IMR-90 (cell line): Measurements from ENCODE around the gene CSNK1G2. TPM values are rescaled to one million over a fixed set of nuclear protein-coding genes. Genes with fewer than 3 reads are reported as not detected.

Experiments used
- ATAC-seq: fragments of 200-7000 bp; cut with Tn5 transposase; 2 replicates; pipeline ENCODE4 v1.9.1; 2020; ENCODE audit warnings: low read depth, mild to moderate bottlenecking, moderate library complexity
- BruUV-seq: library from RNA; stranded (reverse); fragments of 400-500 nt; replicated peaks from 2 replicates; lab custom pipeline; 2021; lab: Mats Ljungman, UMichigan
- CTCF ChIA-PET: fragments of 300-600 bp; formaldehyde crosslinking; extraction: SDS; loops from one replicate; lab custom pipeline; 2021; ENCODE audit warnings: antibody characterized with exemption; lab: Yijun Ruan, JAX
- POLR2A ChIA-PET: fragments of 300-600 bp; sonication (Branson Sonifier 250); formaldehyde crosslinking; loops from one replicate; lab custom pipeline; 2022; ENCODE audit warnings: antibody characterized with exemption; ENCODE audit not compliant: unreplicated experiment; lab: Charles Lee
- DNase-seq: peaks from one replicate; pipeline ENCODE4 v3.0.0; 2013
- H2AFZ ChIP-seq: replicated peaks from 2 replicates; pipeline ENCODE3; 2013; ENCODE audit warnings: low read length, mild to moderate bottlenecking; ENCODE audit not compliant: poor library complexity
- H2AK5ac ChIP-seq: 2 replicates; pipeline ENCODE4 v1.6.1; 2013; ENCODE audit warnings: low read depth, low read length, inconsistent platforms
- H2AK9ac ChIP-seq: replicated peaks from 2 replicates; pipeline ENCODE3; 2013; ENCODE audit warnings: mild to moderate bottlenecking, low read depth, low read length, moderate library complexity; ENCODE audit not compliant: poor library complexity
- H2BK120ac ChIP-seq: 2 replicates; pipeline ENCODE4 v1.6.1; 2013; ENCODE audit warnings: low read depth, low read length, inconsistent platforms
- H2BK15ac ChIP-seq: 3 replicates; pipeline ENCODE4 v1.6.1; 2013; ENCODE audit warnings: low read depth, low read length, inconsistent platforms
- H2BK20ac ChIP-seq: 2 replicates; pipeline ENCODE4 v1.6.1; 2013; ENCODE audit warnings: low read depth, mild to moderate bottlenecking, inconsistent platforms, low read length, moderate library complexity
- H2BK5ac ChIP-seq: 2 replicates; pipeline ENCODE4 v1.6.1; 2013; ENCODE audit warnings: mild to moderate bottlenecking, low read depth, low read length, inconsistent platforms; ENCODE audit not compliant: poor library complexity, severe bottlenecking
- H3K14ac ChIP-seq: replicated peaks from 2 replicates; pipeline ENCODE4 v1.6.1; 2013; ENCODE audit warnings: low read depth, low read length, inconsistent platforms
- H3K18ac ChIP-seq: 2 replicates; pipeline ENCODE4 v1.6.1; 2013; ENCODE audit warnings: low read depth, low read length, control low read depth
- H3K23ac ChIP-seq: 2 replicates; pipeline ENCODE4 v1.6.1; 2013; ENCODE audit warnings: low read depth, low read length, inconsistent platforms
- H3K27ac ChIP-seq: 2 replicates; pipeline ENCODE4 v1.5.1; 2013; ENCODE audit warnings: mild to moderate bottlenecking, control low read depth, low read length; ENCODE audit not compliant: insufficient read depth
- H3K27me3 ChIP-seq: 2 replicates; pipeline ENCODE4 v1.6.1; 2013; ENCODE audit warnings: low read length; ENCODE audit not compliant: control insufficient read depth, insufficient read depth
- H3K36me3 ChIP-seq: 2 replicates; pipeline ENCODE4 v1.6.1; 2013; ENCODE audit warnings: low read length, mixed read lengths; ENCODE audit not compliant: control insufficient read depth, insufficient read depth
- H3K4ac ChIP-seq: 2 replicates; pipeline ENCODE4 v1.6.1; 2013; ENCODE audit warnings: low read depth, low read length, inconsistent platforms
- H3K4me1 ChIP-seq: 2 replicates; pipeline ENCODE4 v1.6.1; 2013; ENCODE audit warnings: low read length, mixed read lengths; ENCODE audit not compliant: control insufficient read depth, insufficient read depth
- H3K4me2 ChIP-seq: 2 replicates; pipeline ENCODE4 v1.6.1; 2013; ENCODE audit warnings: low read depth, mild to moderate bottlenecking, control low read depth, low read length, moderate library complexity
- H3K4me3 ChIP-seq: 2 replicates; pipeline ENCODE4 v1.5.1; 2013; ENCODE audit warnings: low read depth, mild to moderate bottlenecking, control low read depth, low read length, moderate library complexity; ENCODE audit not compliant: insufficient read depth
- H3K56ac ChIP-seq: 2 replicates; pipeline ENCODE4 v1.6.1; 2013; ENCODE audit warnings: low read length, inconsistent platforms; ENCODE audit not compliant: insufficient read depth; ENCODE audit errors: extremely low read depth
- H3K79me1 ChIP-seq, 2 experiments: 2 replicates each; pipeline ENCODE4 v1.6.1; 2013; ENCODE audit warnings: low read length in 2 of 2, inconsistent platforms in 1 of 2, low read depth in 1 of 2
- H3K9ac ChIP-seq: 2 replicates; pipeline ENCODE4 v1.6.1; 2013; ENCODE audit warnings: low read depth, low read length, control low read depth
- H3K9me1 ChIP-seq: 2 replicates; pipeline ENCODE4 v1.6.1; 2013; ENCODE audit warnings: low read length, inconsistent platforms; ENCODE audit not compliant: insufficient read depth
- H3K9me3 ChIP-seq: 2 replicates; pipeline ENCODE4 v1.6.1; 2013; ENCODE audit warnings: low read length; ENCODE audit not compliant: control insufficient read depth, insufficient read depth
- H4K20me1 ChIP-seq: 2 replicates; pipeline ENCODE4 v1.6.1; 2013; ENCODE audit warnings: low read length, inconsistent platforms; ENCODE audit not compliant: insufficient read depth
- H4K5ac ChIP-seq: 2 replicates; pipeline ENCODE4 v1.6.1; 2013; ENCODE audit warnings: mild to moderate bottlenecking, low read depth, low read length, control low read depth
- H4K8ac ChIP-seq, 2 experiments: 2 replicates each; pipeline ENCODE4 v1.6.1; 2013; ENCODE audit warnings: low read depth in 2 of 2, low read length in 2 of 2, control low read depth in 1 of 2, inconsistent platforms in 1 of 2
- H4K91ac ChIP-seq: 2 replicates; pipeline ENCODE4 v1.6.1; 2013; ENCODE audit warnings: low read depth, low read length, inconsistent platforms; ENCODE audit not compliant: insufficient read depth
- BHLHE40 ChIP-seq: fragments of 150-350 bp; IDR thresholded peaks from 2 replicates; pipeline ENCODE4 v1.6.1; 2016; ENCODE audit warnings: mild to moderate bottlenecking, low read depth, low read length
- CEBPB ChIP-seq: IDR thresholded peaks from 2 replicates; pipeline ENCODE4 v1.6.1; 2012; ENCODE audit warnings: low read depth, low read length, improper control_type of control experiment
- CHD1 ChIP-seq: IDR thresholded peaks from 2 replicates; pipeline ENCODE4 v1.6.1; 2012; ENCODE audit warnings: low read depth, low read length, improper control_type of control experiment
- CTCF ChIP-seq: conservative IDR thresholded peaks from 2 replicates; pipeline ENCODE4 v1.5.1; 2012; ENCODE audit warnings: mild to moderate bottlenecking, low read depth, low read length, improper control_type of control experiment
- FOS ChIP-seq: fragments of 150-350 bp; IDR thresholded peaks from 2 replicates; pipeline ENCODE4 v1.6.1; 2016; ENCODE audit warnings: low read depth, low read length
- MAFK ChIP-seq: IDR thresholded peaks from 2 replicates; pipeline ENCODE4 v1.6.1; 2012; ENCODE audit warnings: low read depth, low read length, improper control_type of control experiment
- MAZ ChIP-seq: IDR thresholded peaks from 2 replicates; pipeline ENCODE4 v1.6.1; 2012; ENCODE audit warnings: low read depth, mild to moderate bottlenecking, low read length, improper control_type of control experiment, moderate library complexity, borderline replicate concordance
- NFE2L2 ChIP-seq: fragments of 150-350 bp; IDR thresholded peaks from 2 replicates; pipeline ENCODE4 v1.6.1; 2016; ENCODE audit warnings: low read depth, mild to moderate bottlenecking, low read length
- POLR2A ChIP-seq: IDR thresholded peaks from 2 replicates; pipeline ENCODE4 v1.6.1; 2012; ENCODE audit warnings: mild to moderate bottlenecking, low read depth, low read length
- RAD21 ChIP-seq: IDR thresholded peaks from 2 replicates; pipeline ENCODE4 v1.6.1; 2012; ENCODE audit warnings: low read length, improper control_type of control experiment
- RCOR1 ChIP-seq: IDR thresholded peaks from 2 replicates; pipeline ENCODE4 v1.6.1; 2012; ENCODE audit warnings: mild to moderate bottlenecking, low read length, improper control_type of control experiment; ENCODE audit not compliant: insufficient replicate concordance
- RFX5 ChIP-seq: IDR thresholded peaks from 2 replicates; pipeline ENCODE4 v1.8.0; 2012; ENCODE audit warnings: low read depth, mild to moderate bottlenecking, low read length, moderate library complexity
- SMC3 ChIP-seq: fragments of 150-350 bp; IDR thresholded peaks from 2 replicates; pipeline ENCODE4 v1.6.1; 2016; ENCODE audit warnings: low read depth, mild to moderate bottlenecking, antibody characterized with exemption, low read length, moderate library complexity
- USF2 ChIP-seq: fragments of 150-350 bp; IDR thresholded peaks from 2 replicates; pipeline ENCODE4 v1.6.1; 2017; ENCODE audit warnings: mild to moderate bottlenecking, antibody characterized with exemption, low read length, low read depth
- WGBS, 2 experiments: methylation state at CpG; one replicate each; pipeline versions ENCODE4 v1.1.5 to v1.1.7; 2013; ENCODE audit warnings: missing lambda C conversion rate in 2 of 2; ENCODE audit not compliant: insufficient read length in 1 of 2; ENCODE audit errors: extremely low coverage in 2 of 2; 5-methylcytosine and 5-hydroxymethylcytosine counted together
- dilution Hi-C: fragments of 300-500 bp; cut with HindIII; formaldehyde crosslinking; loops from one replicate; pipeline ENCODE4 v1.14.3; 2018; ENCODE audit warnings: low sequenced_read_pairs; ENCODE audit not compliant: unreplicated experiment
- in situ Hi-C: fragments of 300-500 bp; cut with MboI; formaldehyde crosslinking; loops from 3 replicates; pipeline ENCODE4 v1.14.3; 2019; ENCODE audit warnings: low sequenced_read_pairs, inconsistent platforms, mixed read lengths
- intact Hi-C: fragments of 100-400 bp; cut with micrococcal nuclease; formaldehyde crosslinking; loops from 2 replicates; pipeline ENCODE4 v1.10.0; 2022
- polyA plus RNA-seq, 3 experiments: library from polyadenylated mRNA; depleted of rRNA; stranded (reverse); fragments of >200 nt; gene quantifications; 2 replicates each; pipeline ENCODE4 v1.2.3, GENCODE V29; 2012; ENCODE audit warnings: low replicate concordance in 1 of 3
- total RNA-seq: library from RNA; depleted of rRNA; stranded (reverse); fragments of >200 nt; gene quantifications from 2 replicates; pipeline ENCODE4 v1.2.3, GENCODE V29; 2012
- TF ChIP-seq, protein P1 (sequence below): fragments of 150-350 bp; IDR thresholded peaks from 2 replicates; pipeline ENCODE4 v1.6.1; 2016; ENCODE audit warnings: low read depth, mild to moderate bottlenecking, low read length, moderate library complexity, borderline replicate concordance

CSNK1G2 gene
- total and polyA plus RNA-seq, 2 of the 4 experiments (the other 2 are of a cell fraction): 38.0 to 96.3 TPM

DNA sequence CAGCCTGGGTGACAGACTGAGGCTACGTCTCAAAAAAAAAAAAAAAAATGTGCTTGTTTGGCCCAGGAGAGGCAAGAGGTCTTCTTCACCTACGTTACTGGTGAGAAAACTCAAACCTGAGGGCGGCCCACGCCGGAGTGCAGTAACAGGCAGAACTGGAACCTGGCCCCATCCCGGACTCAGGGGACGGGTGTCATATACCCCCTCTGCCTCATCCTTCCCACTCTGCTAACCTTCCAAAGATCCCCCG lies 36.2 kb upstream of the CSNK1G2 start:
- peak overlapping the region; percentile 23; the same call in 1 of the 2 replicates for H3K4me2 ChIP-seq
- WGBS, 2 experiments: 48% methylated on average over 6 of the region's 8 CpGs; no CpG with 5 or more reads in 1 of the 2 experiments
- no peak overlapping the region for H3K23ac ChIP-seq
- peaks cover 2% of the 10 kb centered on the region; the same call in 1 of the 2 replicates for H3K36me3 ChIP-seq
- peaks cover 17 to 39% of the 10 kb centered on the region in 2 experiments for H3K79me1 ChIP-seq
- H3K4me3 ChIP-seq: no peak overlapping the region
- H2BK20ac ChIP-seq: no peak overlapping the region
- H3K27me3 ChIP-seq: no peaks in the 10 kb centered on the region
- H2BK5ac ChIP-seq: no peak overlapping the region
- H2BK120ac ChIP-seq: peak overlapping the region; percentile 30; the same call in 1 of the 2 replicates
- ChIA-PET POLR2A (no interaction called here), CTCF (no interaction called here)
- H4K20me1 ChIP-seq: peaks cover 21% of the 10 kb centered on the region
- 0 out of 2 replicates have a peak overlapping the region, but pooled peaks have one; percentile 10 for H3K9ac ChIP-seq
- H4K8ac ChIP-seq: peak overlapping the region; percentile 65 to 97
- in situ Hi-C loops (no loop called here), dilution Hi-C loops (no loop called here), intact Hi-C loops (loop anchor here (1.0 kb wide), 2 partner anchors 19 to 40 kb away; partner anchors contain the start of gene ABHD17A)
- peak overlapping the region; percentile 42 for H4K5ac ChIP-seq
- peak overlapping the region; percentile 46; the same call in 1 of the 2 replicates for H3K56ac ChIP-seq
- peak overlapping the region; percentile 46 for H4K91ac ChIP-seq
- peak overlapping the region; percentile 76 for H3K4ac ChIP-seq
- peak overlapping the region; percentile 100 for H2AK9ac ChIP-seq
- TF ChIP-seq MAZ: no peak
- TF ChIP-seq USF2: no peak
- TF ChIP-seq CHD1: no peak
- no peak for TF ChIP-seq RCOR1
- TF ChIP-seq BHLHE40: no peak
- TF ChIP-seq NFE2L2: no peak
- no peak for TF ChIP-seq FOS
- TF ChIP-seq CEBPB: no peak
- no peak for TF ChIP-seq MAFK
- TF ChIP-seq SMC3: no peak
- no peak for TF ChIP-seq CTCF
- TF ChIP-seq RAD21: no peak
- no peak for TF ChIP-seq RFX5
- TF ChIP-seq, protein P1, sequence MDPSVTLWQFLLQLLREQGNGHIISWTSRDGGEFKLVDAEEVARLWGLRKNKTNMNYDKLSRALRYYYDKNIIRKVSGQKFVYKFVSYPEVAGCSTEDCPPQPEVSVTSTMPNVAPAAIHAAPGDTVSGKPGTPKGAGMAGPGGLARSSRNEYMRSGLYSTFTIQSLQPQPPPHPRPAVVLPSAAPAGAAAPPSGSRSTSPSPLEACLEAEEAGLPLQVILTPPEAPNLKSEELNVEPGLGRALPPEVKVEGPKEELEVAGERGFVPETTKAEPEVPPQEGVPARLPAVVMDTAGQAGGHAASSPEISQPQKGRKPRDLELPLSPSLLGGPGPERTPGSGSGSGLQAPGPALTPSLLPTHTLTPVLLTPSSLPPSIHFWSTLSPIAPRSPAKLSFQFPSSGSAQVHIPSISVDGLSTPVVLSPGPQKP: no peak
- no peak for TF ChIP-seq POLR2A
- H3K27ac ChIP-seq: peak overlapping the region; percentile 23; the same call in 1 of the 2 replicates
- 0 out of 2 replicates have a peak overlapping the region, but pooled peaks have one; percentile 49 for H3K14ac ChIP-seq
- ATAC-seq (no peak), DNase-seq (no peak)
- no peaks in the 10 kb centered on the region for H3K9me3 ChIP-seq
- H2BK15ac ChIP-seq: no peak overlapping the region; the same call in 2 of the 3 replicates
- no peak overlapping the region for H3K18ac ChIP-seq
- peak overlapping the region; percentile 61; the same call in 1 of the 2 replicates for H2AK5ac ChIP-seq
- BruUV-seq: no TSS peak
- peak overlapping the region; percentile 97 for H2AFZ ChIP-seq
- peaks cover 6% of the 10 kb centered on the region for H3K4me1 ChIP-seq
- peaks cover 13% of the 10 kb centered on the region; the same call in 1 of the 2 replicates for H3K9me1 ChIP-seq
